IPS-11a (cell line): Measurements from ENCODE around the gene SEPTIN14.
"Not testable (repeated sequence)": the region's sequence is repeated elsewhere in the genome, so short reads cannot be mapped to it uniquely, and the experiment has no call there.

Experiments
- H3K4me3 ChIP-seq: one replicate; pipeline ENCODE4 v1.5.1; 2013; ENCODE audit warnings: low read depth, low read length, control low read depth

SEPTIN14 gene

GRCh38 chr7:55862652-55863051, at the start of gene SEPTIN14:
Gene SEPTIN14 (minus strand): TSS chr7:55862752. CDS start chr7:55861996, 756 bp downstream.
- not testable (repeated sequence) for H3K4me3 ChIP-seq

- no peak overlapping the region for H3K4me3 ChIP-seq
Observed at GRCh38 chr7:55903985-55904759, 41.6 kb upstream of the SEPTIN14 start.

GRCh38 chr7:55901059-55901458, 38.5 kb upstream of the SEPTIN14 start:
- not testable (repeated sequence) for H3K4me3 ChIP-seq

GRCh38 chr7:55898287-55898686, 35.7 kb upstream of the SEPTIN14 start:
- H3K4me3 ChIP-seq: no peak overlapping the region

- no peak overlapping the region for H3K4me3 ChIP-seq
Observed at GRCh38 chr7:55895021-55895420, 32.5 kb upstream of the SEPTIN14 start.

GRCh38 chr7:55893940-55894339, 31.4 kb upstream of the SEPTIN14 start:
- H3K4me3 ChIP-seq: no peak overlapping the region

GRCh38 chr7:55888378-55888777, 25.8 kb upstream of the SEPTIN14 start:
- not testable (repeated sequence) for H3K4me3 ChIP-seq

GRCh38 chr7:55887821-55888247, 25.3 kb upstream of the SEPTIN14 start:
- H3K4me3 ChIP-seq: peak overlapping the region; percentile 67

GRCh38 chr7:55884321-55884720, 21.8 kb upstream of the SEPTIN14 start:
- H3K4me3 ChIP-seq: no peak overlapping the region

- no peak overlapping the region for H3K4me3 ChIP-seq
Observed at GRCh38 chr7:55878691-55879090, 16.1 kb upstream of the SEPTIN14 start.

- H3K4me3 ChIP-seq: no peak overlapping the region
Observed at GRCh38 chr7:55877308-55877707, 14.8 kb upstream of the SEPTIN14 start.

GRCh38 chr7:55873765-55874164, 11.2 kb upstream of the SEPTIN14 start:
- no peak overlapping the region for H3K4me3 ChIP-seq

GRCh38 chr7:55871932-55872485, 9.5 kb upstream of the SEPTIN14 start:
- no peak overlapping the region for H3K4me3 ChIP-seq

- not testable (repeated sequence) for H3K4me3 ChIP-seq
Observed at GRCh38 chr7:55868989-55869388, 6.4 kb upstream of the SEPTIN14 start.

GRCh38 chr7:55845164-55845563, 17.4 kb downstream of the SEPTIN14 start:
- H3K4me3 ChIP-seq: not testable (repeated sequence)

GRCh38 chr7:55838595-55838994, 24.0 kb downstream of the SEPTIN14 start:
- H3K4me3 ChIP-seq: no peak overlapping the region

GRCh38 chr7:55827577-55827976, 35.0 kb downstream of the SEPTIN14 start:
- H3K4me3 ChIP-seq: no peak overlapping the region

- H3K4me3 ChIP-seq: no peak overlapping the region
Observed at GRCh38 chr7:55818686-55819085, 43.9 kb downstream of the SEPTIN14 start.

- H3K4me3 ChIP-seq: not testable (repeated sequence)
Observed at GRCh38 chr7:55797260-55797659, 65.3 kb downstream of the SEPTIN14 start.

- H3K4me3 ChIP-seq: no peak overlapping the region
Observed at GRCh38 chr7:55794527-55794926, 68.0 kb downstream of the SEPTIN14 start.

GRCh38 chr7:55792048-55792447, 70.5 kb downstream of the SEPTIN14 start:
- no peak overlapping the region for H3K4me3 ChIP-seq

- no peak overlapping the region for H3K4me3 ChIP-seq
Observed at GRCh38 chr7:55787796-55788195, 74.8 kb downstream of the SEPTIN14 start.

GRCh38 chr7:55786901-55787300, 75.7 kb downstream of the SEPTIN14 start:
- no peak overlapping the region for H3K4me3 ChIP-seq
